Liver (tissue), 2 donors: ENCODE results near the gene INPP5A.

Source experiments
- TF ChIP-seq, protein P1 (sequence below): fragments of 150-350 bp; IDR thresholded peaks from 2 replicates; pipeline ENCODE4 v1.5.1; 2017; ENCODE audit warnings: improper control_type of control experiment, low read depth, low read length; ENCODE audit not compliant: missing input control
- TF ChIP-seq, protein P2 (sequence below): IDR thresholded peaks from 2 replicates; pipeline ENCODE4 v1.6.1; 2016; ENCODE audit warnings: antibody characterized with exemption
- donor health status: healthy.

DNA sequence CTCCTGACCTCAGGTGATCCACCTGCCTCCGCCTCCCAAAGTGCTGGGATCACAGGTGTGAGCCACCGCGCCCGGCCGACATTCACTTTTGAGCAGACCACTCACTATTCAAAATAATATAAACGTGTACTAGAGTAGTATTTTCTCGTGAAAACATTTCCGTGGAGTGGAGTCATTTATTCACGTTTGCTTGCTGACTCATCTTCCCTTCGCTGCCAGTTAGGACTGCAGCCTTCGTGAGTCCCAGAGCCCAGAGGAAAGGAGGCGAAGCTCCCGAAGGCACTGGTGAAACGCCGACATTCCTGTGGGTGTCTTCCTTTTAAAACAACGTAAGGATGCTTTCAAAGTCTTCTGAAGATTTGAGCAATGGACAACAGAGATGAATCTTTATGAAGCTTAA, 10.9 kb upstream of the INPP5A start:
- TF ChIP-seq, protein P1, sequence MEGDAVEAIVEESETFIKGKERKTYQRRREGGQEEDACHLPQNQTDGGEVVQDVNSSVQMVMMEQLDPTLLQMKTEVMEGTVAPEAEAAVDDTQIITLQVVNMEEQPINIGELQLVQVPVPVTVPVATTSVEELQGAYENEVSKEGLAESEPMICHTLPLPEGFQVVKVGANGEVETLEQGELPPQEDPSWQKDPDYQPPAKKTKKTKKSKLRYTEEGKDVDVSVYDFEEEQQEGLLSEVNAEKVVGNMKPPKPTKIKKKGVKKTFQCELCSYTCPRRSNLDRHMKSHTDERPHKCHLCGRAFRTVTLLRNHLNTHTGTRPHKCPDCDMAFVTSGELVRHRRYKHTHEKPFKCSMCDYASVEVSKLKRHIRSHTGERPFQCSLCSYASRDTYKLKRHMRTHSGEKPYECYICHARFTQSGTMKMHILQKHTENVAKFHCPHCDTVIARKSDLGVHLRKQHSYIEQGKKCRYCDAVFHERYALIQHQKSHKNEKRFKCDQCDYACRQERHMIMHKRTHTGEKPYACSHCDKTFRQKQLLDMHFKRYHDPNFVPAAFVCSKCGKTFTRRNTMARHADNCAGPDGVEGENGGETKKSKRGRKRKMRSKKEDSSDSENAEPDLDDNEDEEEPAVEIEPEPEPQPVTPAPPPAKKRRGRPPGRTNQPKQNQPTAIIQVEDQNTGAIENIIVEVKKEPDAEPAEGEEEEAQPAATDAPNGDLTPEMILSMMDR: no peak
- TF ChIP-seq, protein P2, sequence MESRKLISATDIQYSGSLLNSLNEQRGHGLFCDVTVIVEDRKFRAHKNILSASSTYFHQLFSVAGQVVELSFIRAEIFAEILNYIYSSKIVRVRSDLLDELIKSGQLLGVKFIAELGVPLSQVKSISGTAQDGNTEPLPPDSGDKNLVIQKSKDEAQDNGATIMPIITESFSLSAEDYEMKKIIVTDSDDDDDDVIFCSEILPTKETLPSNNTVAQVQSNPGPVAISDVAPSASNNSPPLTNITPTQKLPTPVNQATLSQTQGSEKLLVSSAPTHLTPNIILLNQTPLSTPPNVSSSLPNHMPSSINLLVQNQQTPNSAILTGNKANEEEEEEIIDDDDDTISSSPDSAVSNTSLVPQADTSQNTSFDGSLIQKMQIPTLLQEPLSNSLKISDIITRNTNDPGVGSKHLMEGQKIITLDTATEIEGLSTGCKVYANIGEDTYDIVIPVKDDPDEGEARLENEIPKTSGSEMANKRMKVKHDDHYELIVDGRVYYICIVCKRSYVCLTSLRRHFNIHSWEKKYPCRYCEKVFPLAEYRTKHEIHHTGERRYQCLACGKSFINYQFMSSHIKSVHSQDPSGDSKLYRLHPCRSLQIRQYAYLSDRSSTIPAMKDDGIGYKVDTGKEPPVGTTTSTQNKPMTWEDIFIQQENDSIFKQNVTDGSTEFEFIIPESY: no peak
